Activated T-helper 9 cell treated with anti-CD3 and anti-CD28 coated beads, Interleukin-2, amount 50 U/mL, for 16 hours (primary cell): Measurements from ENCODE around the gene PDS5A.
"Not testable (repeated sequence)": the region's sequence is repeated elsewhere in the genome, so short reads cannot be mapped to it uniquely, and the experiment has no call there.

Experiments used
- DNase-seq: peaks from one replicate; pipeline ENCODE4 v3.0.0-alpha.2; 2020; ENCODE audit warnings: low read depth

PDS5A gene

DNA sequence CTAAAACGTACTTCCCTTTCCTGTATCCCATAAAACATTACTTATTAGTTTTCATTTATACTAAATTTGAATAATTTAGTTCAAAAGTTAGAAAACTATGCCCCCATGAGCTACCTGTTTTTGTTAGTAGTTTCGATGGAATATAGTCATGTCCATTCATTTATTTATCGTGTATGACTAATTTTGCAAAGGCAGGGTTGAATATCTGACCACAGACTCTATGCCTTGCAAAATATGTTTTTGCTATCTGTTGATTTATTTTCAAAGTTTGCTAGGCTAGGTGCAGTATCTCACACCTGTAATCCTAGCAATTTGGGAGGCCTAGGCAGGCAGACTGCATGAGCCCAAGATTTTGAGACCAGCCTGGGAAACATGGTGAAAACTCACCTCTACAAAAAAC is 78.4 kb downstream of the PDS5A start:
- DNase-seq = no peak

- DNase-seq = no peak
Observed at GRCh38 chr4:39898015-39898414, 79.7 kb downstream of the PDS5A start.

DNA sequence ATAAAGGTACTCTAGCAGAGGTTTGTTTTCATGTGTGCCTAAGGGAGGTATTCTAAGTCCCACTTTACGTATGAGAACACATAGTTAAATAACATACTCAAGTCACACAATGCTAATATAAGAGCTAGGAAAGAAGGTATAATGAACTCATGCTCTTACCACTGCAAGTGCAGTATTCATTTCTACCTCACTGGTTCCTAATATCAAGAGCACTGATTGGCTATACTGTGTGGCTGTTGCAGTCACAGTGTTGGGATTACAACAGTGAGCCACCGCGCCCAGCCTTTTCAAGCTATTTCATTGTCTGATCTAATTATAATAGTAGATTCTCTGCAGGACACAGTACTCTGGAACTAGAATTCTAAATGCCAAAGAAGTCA is 84.0 kb downstream of the PDS5A start:
- DNase-seq = no peak

DNA sequence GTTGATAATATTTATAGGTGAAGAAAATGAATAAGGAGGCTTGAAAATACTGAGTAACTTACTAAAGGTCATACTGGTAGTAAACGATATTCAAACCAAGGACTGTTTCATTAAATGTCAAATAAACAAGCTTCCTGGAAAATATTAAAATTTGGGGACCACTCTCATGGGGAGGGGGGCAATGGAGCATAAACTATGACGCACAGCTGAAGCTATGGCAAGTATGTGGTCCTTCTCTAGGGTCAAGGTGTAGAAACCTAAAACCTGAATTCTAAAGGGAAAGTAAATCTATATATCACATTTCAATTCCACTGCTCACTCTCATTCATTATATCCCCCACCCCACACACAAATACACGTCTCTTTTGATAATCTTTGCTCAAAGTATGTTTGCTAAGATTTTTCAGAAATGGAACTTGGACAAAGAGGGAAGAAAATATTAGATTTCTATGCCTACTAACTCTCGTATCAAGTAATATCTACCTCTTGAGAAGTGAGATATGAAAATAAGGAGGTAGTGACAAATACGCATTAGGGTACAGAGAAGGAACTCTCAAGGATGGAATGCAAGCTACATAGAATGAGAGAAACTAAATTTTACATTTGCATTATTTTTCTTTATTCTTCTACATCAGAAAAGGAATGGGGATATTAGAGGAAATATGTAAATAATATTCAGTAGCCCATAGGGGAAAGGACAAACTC is 84.6 kb downstream of the PDS5A start:
- DNase-seq = no peak

- no peak for DNase-seq
Observed at GRCh38 chr4:39889226-39889625, 88.5 kb downstream of the PDS5A start.

DNA sequence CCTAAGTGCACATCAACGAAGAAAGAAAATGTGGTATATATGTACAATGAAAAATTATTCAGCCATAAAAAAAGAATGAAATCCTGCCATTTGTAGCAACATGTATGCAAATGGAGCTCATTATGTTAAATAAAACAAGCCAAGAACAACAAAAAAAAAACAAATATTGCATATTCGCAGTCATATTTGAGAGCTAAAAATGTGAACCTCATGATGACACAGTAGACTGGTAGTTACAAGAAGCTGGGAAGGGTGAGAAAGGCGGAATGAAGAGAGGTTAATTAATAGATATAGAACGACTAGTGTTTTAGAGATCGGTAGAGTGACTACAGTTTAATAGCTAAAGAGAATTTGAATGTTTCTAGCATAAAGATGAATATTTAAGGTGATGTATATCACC is 89.2 kb downstream of the PDS5A start:
- no peak for DNase-seq

- no peak for DNase-seq
Observed at GRCh38 chr4:39883646-39884045, 94.1 kb downstream of the PDS5A start.

DNA sequence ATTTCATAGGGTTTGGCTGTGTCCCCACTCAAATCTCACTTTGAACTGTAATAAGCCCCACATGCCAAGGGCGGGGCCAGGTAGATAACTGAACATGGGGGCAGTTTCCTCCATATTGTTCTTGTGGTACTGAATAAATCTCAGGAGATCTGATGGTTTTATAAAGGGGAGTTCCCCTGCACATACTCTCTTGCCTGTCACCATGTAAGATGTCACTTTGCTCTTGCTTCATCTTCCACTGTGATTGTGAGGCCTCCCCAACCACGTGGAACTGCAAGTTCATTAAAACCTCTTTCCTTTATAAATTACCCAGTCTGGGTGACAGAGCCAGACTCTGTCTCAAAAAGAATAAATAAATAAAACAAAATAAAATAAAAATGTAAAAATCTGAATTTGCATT is 95.9 kb downstream of the PDS5A start:
- no peak for DNase-seq

GRCh38 chr4:39877971-39878370 is 99.7 kb downstream of the PDS5A start:
- DNase-seq = no peak

GRCh38 chr4:39873823-39874222 is 103.9 kb downstream of the PDS5A start:
- DNase-seq = no peak

- no peak for DNase-seq
Observed at GRCh38 chr4:39865280-39865679, 112.4 kb downstream of the PDS5A start.

DNA sequence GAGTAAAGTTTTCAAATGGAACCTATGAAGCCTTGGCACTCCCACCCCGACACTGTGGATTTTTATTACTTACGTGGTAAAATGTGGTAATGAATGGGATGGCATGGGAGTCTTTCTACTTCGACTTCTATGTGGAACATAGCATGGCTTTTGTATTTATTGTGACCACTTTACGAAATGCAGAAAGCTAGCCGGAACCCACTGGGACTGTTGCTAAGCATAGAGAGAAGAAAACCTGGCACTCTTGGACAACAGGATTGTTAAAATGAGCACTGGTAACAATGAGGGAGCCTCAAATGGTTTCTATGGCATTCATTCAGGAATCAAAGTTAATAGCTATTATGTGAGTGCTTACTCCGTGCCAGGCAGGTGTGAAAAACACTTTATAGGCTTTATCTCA is 113.3 kb downstream of the PDS5A start:
- DNase-seq = no peak

- DNase-seq = no peak
Observed at GRCh38 chr4:39860804-39861203, 116.9 kb downstream of the PDS5A start.

DNA sequence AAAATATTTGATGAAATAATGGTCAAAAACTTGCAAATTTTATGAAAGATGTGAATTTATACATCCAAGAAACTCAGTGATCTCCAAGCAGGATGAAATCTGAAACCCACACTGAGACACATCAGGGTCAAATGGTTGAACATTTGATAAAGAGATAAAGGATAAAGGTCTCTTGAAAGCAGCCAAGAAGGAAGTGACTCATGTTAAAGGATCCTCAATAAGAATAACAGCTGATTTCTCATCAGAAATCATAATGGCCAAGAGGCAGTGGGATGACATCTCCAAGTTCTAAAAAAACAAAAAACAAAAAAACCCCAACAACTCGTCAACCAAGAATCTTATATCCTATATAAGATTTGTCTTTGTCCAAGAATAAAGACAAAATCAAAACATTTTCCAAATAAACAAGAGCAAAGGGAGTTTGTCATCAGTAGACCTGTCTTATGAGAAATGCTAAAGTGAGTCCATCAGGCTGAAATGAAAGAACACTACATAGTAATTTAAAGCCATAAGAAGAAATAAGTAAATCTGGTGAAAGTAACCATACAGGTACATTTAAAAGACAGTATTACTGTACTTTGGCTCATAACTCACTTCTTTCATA is 121.7 kb downstream of the PDS5A start:
- DNase-seq = no peak

DNA sequence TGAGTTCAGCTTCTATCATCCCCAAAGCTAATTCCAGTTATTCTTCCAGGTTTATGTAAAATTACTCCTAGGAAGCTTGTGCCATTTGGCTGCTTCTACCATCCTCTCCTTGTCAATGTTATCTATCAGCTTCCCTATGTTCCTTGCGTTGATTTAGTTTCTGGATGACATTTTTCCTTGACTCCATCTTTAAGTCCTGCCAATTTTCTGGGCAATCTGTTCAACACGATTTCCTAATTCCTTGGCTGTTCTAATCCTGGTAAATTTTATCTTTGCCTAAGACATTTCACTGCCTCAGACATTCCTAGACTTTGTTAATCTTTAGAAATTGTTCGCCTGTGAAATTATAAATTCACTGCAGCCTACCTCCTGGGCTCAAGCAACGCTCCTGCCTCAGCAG is 125.1 kb downstream of the PDS5A start:
- DNase-seq = no peak

DNA sequence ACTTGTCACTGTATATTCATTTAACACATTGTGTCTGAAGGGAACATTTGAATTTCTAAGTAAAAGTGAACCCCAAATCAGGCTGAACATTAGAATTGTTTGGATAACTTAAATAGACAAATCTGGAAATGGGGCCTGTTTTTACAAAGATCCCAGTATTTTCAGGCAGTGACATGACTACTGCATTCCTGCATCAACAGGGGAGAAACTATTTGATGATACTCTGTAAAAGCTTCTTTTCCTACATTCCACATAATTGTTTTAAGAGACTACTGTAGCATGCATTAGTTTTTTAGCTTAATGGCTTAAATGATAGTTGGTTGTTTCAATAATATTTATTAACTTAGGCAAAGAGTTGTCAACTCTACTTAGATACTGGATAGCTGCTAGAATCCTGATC is 127.0 kb downstream of the PDS5A start:
- DNase-seq = no peak

- DNase-seq = no peak
Observed at GRCh38 chr4:39846705-39847104, 131.0 kb downstream of the PDS5A start.

- DNase-seq = no peak
Observed at GRCh38 chr4:39846120-39846519, 131.6 kb downstream of the PDS5A start.

DNA sequence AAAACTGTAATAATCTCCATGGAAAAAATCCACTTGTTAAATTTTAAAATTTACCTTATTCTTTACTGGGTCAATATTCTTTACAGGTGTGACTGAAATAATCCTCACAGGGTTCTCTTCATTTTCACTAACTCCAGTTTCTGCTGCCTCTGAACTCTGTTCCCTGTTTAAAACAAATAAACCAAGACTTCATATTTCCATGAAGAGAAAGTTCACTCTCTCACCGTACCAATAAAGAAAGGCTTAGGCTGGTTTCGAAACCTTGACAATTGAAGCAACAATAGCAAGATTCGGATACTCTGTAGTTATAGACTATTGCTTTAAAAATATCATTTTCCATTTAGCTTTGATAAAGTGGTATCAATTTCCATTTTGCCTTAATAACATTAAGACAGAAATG is 135.8 kb downstream of the PDS5A start:
- DNase-seq = no peak

DNA sequence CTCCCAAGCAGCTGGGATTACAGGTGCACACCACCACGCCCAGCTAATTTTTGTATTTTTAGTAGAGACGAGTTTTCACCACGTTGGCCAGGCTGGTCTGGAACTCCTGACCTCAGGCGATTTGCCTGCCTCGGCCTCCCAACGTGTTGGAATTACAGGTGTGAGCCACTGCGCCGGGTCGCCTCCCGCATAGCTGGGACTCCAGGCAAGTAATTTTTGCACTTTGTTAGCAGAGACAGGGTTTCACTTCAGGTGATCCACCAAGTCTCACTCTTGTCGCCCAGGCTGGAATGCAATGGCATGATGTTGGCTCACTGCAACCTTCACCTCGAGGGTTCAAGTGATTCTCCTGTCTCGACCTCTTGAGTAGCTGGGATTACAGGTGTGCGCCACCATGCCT is 137.2 kb downstream of the PDS5A start:
- not testable (repeated sequence) for DNase-seq

- no peak for DNase-seq
Observed at GRCh38 chr4:39840027-39840426, 137.7 kb downstream of the PDS5A start.

- not testable (repeated sequence) for DNase-seq
Observed at GRCh38 chr4:39838431-39838830, 139.3 kb downstream of the PDS5A start.

GRCh38 chr4:39834269-39834668 is 143.4 kb downstream of the PDS5A start:
- no peak for DNase-seq

DNA sequence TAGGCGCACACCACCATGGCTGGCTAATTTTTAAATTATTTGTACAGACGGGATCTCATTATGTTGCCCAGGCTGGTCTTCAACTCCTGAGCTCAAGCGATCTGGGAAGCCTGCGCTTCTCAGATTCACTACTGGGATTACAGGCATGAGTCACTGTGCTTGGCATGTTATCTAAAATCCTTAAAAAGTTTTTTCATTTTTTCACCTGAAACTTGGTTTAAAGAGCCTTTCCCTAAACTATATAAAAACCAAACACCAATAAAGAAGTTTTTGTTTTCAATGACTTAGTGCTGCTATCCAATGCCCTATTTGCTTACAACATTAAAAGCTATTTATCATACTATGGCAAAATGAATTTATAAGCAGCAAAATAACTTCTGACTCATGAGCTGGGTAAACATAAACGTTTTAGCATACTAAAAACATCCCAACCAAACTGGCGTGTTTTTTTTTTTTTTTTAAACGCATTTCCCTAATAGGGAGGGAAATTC is 151.9 kb downstream of the PDS5A start:
- DNase-seq = no peak
